GM12865 (cell line): ENCODE measurements around the gene ACTR3.

Experiments
- DNase-seq: peaks from one replicate; pipeline ENCODE4 v3.0.0; 2010; ENCODE audit warnings: low read depth
- H3K4me3 ChIP-seq: 2 replicates; pipeline ENCODE4 v1.5.1; 2011; ENCODE audit warnings: mild to moderate bottlenecking, low read depth, low read length, control low read depth
- TF ChIP-seq, protein P1 (sequence below): IDR thresholded peaks from 2 replicates; pipeline ENCODE4 v1.5.1; 2011; ENCODE audit warnings: low read length, control low read depth, low read depth, inconsistent platforms; ENCODE audit not compliant: insufficient read depth; ENCODE audit errors: missing control alignments

The ACTR3 gene

DNA sequence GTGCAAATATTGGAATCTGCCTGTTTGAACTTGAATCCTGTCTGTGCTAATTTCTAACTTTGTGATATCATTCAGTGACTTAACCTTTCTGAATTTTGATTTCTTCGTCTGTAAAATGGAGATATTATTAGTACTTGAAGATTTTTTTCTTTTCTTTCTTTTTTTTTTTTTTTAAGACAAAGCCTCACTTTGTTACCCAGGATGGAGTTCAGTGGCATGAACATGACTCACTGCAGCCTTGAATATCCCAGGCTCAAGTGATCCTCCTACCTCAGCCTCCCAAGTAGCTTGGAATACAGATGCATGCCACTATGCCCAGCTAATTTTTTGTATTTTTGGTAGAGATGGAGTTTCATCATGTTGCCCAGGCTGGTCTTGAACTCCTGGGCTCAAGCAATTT is 28.3 kb downstream of the ACTR3 start:
- H3K4me3 ChIP-seq = no peak overlapping the region
- DNase-seq = no peak
- TF ChIP-seq, protein P1, sequence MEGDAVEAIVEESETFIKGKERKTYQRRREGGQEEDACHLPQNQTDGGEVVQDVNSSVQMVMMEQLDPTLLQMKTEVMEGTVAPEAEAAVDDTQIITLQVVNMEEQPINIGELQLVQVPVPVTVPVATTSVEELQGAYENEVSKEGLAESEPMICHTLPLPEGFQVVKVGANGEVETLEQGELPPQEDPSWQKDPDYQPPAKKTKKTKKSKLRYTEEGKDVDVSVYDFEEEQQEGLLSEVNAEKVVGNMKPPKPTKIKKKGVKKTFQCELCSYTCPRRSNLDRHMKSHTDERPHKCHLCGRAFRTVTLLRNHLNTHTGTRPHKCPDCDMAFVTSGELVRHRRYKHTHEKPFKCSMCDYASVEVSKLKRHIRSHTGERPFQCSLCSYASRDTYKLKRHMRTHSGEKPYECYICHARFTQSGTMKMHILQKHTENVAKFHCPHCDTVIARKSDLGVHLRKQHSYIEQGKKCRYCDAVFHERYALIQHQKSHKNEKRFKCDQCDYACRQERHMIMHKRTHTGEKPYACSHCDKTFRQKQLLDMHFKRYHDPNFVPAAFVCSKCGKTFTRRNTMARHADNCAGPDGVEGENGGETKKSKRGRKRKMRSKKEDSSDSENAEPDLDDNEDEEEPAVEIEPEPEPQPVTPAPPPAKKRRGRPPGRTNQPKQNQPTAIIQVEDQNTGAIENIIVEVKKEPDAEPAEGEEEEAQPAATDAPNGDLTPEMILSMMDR = no peak

DNA sequence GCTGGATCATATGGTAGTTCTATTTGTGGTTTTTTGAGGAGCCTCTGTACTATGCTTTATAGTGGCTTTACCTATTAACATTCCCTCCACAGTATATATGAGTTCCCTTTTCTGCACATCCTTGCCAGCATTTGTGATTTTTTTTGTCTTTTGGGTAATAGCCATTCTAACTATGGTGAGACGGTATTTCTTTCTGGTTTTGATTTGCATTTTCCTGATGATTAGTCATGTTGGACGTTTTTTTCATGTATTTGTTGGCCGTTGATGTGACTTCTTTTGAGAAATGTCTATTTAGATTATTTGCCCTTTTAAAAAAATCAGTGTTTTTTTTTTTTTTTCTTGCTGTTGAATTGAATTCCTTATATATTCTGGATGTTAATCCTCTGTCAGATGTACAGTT is 31.1 kb downstream of the ACTR3 start:
- TF ChIP-seq, protein P1 = no peak

GRCh38 chr2:113922335-113922734 is 32.4 kb downstream of the ACTR3 start:
- H3K4me3 ChIP-seq = no peak overlapping the region
- TF ChIP-seq, protein P1 = no peak
- no peak for DNase-seq

More for the DNA sequence above, 31.1 kb downstream of the ACTR3 start:
- H3K4me3 ChIP-seq = no peak overlapping the region
- DNase-seq = no peak

DNA sequence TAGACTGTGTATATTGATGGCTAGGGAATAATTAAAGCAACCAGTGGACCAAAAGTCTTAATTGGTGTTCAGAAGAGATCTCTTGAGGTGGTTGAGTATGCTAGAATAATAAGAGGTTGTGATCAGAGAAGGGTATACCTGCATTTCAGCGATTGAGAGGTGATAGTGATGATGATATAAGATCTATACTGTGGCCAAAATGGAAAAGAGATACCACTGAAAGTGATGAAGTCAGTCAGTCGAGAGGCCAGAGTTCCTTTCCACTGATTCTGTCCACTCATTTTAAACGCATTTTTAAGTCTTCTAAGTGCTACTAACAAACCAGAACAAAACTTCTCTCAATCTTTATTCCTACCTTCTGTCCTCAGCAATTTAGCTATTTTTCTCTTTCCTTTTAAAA is 32.9 kb downstream of the ACTR3 start:
- TF ChIP-seq, protein P1 = no peak
- peak; percentile 27 for DNase-seq
- H3K4me3 ChIP-seq = no peak overlapping the region

DNA sequence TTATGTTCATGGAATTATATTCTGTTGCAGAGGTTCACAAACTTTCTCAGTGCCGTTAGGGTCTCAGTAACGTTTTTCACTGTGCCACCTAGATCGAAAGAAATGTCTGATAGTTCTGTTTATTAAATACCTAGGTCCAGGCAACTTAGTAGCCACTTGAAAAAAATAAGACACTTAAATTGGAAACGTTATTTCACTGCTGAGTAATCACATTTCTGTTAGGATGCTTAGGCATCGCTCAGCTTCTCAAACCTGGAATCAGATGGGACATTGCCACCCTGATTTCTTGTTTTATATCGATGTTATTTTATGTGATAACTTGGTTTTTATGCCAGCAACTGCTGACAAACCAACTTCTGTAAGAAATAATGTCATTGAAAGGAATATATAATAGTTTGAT is 36.0 kb downstream of the ACTR3 start:
- DNase-seq = no peak
- no peak overlapping the region for H3K4me3 ChIP-seq
- TF ChIP-seq, protein P1 = no peak

DNA sequence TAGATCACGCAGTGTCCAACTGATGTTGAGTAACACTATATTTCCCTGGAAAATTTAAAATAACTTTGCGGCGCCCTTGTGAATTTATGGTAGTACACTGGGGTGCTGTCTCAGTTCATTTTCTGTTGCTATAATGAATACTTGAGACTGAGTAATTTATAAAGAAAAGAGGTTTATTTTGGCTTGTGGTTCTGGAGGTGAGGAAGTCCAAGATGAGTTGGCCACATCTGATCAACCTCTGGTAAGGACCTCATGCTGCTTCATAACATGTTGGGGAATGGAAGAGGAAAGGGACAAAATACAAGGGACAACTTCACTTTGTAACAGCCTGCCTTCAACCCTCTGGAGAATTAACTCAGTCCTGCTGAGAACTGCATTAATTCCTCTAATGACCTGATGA is 36.4 kb downstream of the ACTR3 start:
- DNase-seq = no peak
- TF ChIP-seq, protein P1 = no peak
- no peak overlapping the region for H3K4me3 ChIP-seq

DNA sequence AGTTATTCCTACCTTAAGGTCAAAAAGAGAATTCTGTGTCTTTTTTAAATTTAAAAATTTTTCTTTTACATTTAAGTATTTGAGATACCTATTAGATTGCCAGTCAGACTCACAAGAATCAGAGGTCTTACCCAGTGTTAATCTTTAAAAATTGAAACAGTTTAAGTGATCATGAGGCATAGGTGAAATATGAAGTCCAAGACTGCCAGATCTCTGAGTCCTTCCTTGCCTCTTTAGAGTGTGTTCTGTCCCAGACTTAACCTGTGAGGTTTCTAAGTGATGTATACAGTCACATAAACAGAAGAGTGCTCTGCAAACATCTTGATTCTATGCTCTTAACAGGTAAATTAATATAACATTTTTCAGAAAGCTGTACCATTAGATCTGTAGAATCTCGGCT is 40.6 kb downstream of the ACTR3 start:
- TF ChIP-seq, protein P1 = no peak
- H3K4me3 ChIP-seq = no peak overlapping the region
- DNase-seq = no peak
